ENCODE data around the gene BLVRB.
"Not testable (repeated sequence)": the region's sequence is repeated elsewhere in the genome, so short reads cannot be mapped to it uniquely, and the experiment has no call there.

BLVRB gene

GRCh38 chr19:40422748-40423566 lies 42.6 kb downstream of the BLVRB start:
- no peak for DNase-seq (ENCODE audit: low read depth in 2 of 2)

DNA sequence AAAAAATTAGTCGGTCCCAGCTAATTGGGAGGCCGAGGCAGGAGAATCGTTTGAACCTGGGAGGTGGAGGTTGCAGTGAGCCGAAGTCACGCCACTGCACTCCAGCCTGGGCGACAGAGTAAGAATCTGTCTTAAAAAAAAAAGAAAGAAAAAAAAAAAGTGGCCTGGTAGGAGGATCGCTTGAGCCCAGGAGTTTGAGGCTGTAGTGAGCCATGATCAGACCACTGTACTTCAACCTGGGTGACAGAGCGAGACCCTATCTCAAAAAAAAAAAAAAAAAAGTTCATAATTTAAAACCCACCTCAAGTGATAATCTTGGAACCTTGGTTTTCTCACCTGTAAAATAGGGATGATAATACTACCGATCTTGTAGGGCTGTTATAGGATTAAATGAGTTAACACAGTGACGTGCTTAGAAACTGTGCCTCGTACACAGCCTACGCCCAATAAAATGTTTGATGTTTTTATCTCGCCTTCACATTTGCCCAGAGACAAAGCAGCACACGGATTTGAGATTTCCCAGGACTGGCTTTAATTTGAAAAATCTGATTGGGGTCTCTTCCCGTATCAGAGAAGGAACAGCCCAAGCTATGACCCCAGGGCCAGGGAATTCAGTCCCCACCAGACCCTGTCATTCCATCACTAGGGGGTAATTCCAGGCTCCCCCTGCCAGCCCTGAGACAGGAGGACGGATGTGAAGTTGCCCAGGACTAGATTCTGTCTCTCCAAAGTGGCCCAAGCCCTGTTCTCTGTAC lies 43.4 kb downstream of the BLVRB start:
- DNase-seq (ENCODE audit: low read depth in 2 of 2), result no peak

DNA sequence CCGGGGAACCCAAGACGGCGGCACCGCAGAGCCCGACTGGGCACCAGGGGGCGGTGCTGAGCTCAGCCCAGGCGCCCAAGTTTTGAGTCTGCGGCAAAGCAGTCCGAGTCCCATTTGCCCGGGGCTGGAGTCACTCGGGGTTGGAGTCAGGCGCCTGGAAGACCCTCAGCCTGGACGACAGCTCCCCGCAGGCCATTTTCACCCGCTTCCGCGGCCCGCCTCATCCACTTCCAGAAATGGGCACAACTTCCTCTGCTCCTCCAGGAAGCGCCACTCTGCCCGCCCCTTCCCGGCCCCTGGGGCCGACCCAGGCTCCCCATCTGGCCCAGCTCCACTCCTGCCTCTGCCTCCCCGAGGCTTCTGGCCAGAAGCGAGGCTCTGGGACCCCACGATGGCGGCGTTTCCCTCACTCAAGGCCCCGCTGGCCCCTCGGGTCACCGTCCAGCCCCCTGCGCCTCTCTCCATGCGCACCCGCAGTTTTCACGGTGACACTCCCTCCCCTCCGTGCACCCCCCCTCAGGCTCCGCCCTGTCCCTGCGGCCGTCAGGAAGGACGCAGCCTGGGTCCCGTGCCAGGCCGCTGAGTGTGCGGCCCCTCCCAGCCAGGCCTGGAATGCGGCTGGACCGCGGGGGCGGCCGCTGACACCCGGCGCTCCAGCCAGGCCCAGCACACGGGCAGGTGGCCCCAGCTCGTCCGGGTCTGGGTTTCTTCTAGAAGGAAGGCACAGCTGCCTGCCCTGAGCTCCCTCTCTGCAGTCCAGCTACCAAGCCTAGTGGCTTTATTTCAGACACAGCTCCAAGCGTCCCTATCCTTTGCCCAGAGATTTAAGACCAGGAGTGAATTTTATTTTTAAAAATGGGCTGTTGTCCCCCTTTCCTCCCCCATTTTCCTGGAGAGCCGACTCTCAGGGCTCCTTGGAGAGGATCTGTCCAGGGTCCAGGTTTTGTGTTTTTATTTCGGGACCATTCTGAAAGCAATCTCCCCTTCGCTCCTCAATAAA lies 44.5 kb downstream of the BLVRB start:
- DNase-seq (ENCODE audit: low read depth in 2 of 2), result peak in 1 of 2 donors; percentile 52

GRCh38 chr19:40420451-40420765 lies 45.1 kb downstream of the BLVRB start:
- DNase-seq (ENCODE audit: low read depth in 2 of 2), result no peak

DNA sequence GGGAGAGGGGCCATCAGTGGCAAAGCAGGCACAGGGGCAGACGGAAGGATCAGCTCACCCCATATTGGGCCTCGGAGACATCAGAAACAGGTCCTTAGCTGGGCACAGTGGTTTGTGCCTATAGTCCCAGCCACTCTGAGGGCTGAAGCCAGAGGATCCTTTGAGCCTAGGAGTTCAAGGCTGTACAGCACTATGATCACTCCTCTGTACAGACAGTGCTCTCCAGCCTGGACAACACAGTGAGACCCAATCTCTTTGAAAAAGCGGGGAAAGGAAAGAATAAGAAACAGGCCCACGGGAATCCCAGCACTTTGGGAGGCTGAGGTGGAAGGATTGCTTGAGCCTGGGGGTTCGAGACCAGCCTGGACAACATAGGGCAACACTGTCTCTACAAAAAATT lies 45.8 kb downstream of the BLVRB start:
- no peak for DNase-seq (ENCODE audit: low read depth in 2 of 2)

DNA sequence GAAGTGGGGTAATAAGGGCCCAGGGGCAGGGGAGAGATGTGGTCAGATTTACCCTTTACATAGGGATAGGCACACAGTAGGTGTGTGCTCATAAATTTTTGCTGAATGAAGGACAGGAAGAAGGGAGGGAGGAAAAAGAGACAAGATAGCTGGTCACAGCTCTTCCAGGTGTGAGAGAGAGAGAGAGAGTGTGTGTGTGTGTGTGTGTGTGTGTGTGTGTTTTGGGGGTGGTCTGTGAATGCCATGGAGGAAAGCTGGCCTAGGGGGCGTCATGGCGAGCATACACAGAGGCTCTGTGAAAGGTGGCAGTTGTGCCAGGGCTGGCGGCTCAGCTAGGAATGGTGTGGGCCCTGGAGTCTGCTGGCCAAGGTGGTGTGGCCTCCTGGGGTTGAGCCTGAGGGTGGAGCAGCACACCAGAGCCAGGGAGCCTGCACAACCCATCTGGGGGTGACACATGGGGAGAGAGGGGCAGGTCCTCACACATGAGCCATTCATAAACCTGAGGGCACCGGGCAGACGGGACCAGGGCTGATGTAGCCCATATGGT lies 46.4 kb downstream of the BLVRB start:
- no peak for DNase-seq (ENCODE audit: low read depth in 2 of 2)

DNA sequence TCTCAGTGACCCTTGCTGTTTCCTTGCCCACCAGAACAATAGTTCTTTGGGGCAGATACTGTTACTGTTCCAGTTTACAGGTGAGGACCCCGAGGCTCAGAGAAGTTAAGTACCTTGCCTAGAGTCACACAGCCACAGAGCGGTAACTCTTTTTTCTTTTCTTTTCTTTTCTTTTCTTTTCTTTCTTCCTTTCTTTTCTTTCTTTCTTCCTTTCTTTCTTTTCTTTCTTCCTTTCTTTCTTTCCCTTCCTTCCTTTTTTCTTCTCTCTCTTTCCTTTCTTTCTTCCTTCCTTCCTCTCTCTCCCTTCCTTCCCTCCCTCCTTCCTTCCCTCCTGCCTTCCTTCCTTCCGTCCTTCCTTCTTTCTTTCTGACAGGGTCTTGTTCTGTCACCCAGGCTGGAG lies 47.5 kb downstream of the BLVRB start:
- DNase-seq (ENCODE audit: low read depth in 2 of 2), result no peak

DNA sequence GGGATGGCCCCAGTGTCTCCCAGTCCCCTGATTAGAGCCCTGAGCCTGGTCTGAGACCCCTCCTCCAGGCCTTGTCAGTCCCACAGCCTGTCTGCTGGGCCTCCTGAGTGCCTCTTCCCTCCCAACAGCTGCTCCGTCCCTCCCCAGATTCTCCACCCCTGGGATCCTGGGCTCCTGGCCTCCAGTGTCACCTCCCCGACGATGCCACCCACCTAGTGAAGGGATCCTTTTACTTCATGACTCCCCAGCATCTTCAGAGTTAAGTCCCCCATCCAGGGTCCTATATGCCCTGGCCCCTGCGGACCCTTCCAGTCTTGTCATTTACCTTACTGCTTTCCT lies 47.9 kb downstream of the BLVRB start:
- no peak for DNase-seq (ENCODE audit: low read depth in 2 of 2)

DNA sequence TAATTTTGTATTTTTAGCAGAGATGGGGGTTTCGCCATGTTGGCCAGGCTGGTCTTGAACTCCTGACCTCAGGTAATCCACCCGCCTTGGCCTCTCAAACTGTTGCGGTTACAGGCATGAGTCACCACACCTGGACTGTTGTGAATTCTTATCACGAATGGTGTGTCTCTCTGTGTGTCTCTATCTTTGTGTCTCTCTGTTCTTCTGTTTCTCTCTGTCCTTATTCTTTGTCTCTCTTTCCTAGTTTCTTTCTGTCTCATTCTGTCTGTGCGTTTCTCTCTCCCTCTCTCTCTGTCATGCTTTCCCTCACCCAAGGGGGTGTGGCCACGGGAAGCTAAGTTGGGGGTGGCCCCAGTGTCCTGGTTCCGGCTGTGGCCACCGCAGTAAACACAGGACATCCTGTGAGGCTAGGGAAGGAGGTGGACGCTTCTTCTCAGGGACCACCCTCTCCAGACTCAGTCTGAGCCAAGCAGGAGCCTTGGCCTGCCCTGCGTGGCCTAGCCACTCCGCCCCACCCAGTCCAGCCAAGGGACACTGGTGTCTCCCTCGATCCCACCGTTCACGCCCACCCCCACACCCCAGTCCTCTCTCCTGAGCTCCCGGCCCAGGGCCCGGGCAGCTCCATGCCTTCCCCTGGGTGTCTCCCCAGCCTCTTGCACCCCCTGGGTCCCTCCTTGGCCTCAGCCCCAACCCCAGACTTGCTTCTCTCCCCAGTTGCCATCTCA lies 48.5 kb downstream of the BLVRB start:
- DNase-seq (ENCODE audit: low read depth in 2 of 2), result no peak

GRCh38 chr19:40415768-40416167 lies 49.8 kb downstream of the BLVRB start:
- DNase-seq (ENCODE audit: low read depth in 2 of 2), result no peak

- DNase-seq (ENCODE audit: low read depth in 2 of 2), result no peak
Observed at GRCh38 chr19:40414542-40415535, 50.7 kb downstream of the BLVRB start.

GRCh38 chr19:40413291-40413845 lies 52.2 kb downstream of the BLVRB start, which contains the start of gene PRX:
Gene PRX, minus strand, starts transcription at chr19:40413378. Its CDS starts 5,446 bp downstream, at chr19:40407932.
- no peak for DNase-seq (ENCODE audit: low read depth in 2 of 2)

DNA sequence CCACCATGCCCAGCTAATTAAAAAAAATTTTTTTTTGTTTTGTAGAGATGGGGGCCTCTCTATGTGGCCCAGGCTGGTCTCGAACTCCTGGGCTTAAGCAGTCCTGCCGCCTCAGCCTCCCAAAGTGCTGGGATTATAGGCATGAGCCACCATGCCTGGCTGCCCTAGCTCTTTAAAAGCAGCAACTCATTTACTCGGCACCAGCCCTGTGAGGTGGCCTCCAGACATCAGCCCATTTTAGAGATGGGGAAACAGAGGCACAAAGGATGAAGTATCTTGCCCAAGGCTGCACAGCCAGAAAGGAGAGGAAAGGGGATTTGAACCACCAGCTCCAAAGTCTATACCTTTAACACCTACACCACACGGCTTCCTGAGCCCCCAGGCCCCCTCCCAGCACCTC lies 52.7 kb downstream of the BLVRB start:
- DNase-seq (ENCODE audit: low read depth in 2 of 2), result no peak

DNA sequence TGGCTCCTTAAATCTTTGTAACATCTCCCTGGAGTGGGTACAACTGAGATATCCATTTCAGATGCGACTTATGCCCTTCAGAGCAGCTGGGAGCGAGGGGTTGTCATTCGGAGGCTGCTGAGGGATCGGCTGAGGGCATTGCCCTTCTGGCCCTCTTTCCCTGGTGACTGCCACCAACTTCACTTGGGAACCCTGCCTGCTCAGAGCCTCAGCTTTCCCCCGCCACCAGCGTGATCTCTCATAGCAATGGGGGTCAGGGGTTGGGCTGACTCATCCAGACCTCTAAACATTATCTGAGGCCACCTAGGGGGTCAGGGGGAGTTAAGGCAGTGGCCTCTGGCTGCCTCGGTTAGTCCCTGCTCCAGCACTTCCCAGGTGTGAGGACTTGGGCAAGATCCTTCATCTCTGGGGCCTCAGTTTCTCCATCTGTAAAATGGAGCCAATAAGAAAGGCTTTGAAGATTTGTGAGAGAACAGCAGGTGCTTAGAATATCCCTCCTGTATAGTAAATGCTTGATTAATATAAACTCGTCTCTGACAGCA lies 53.5 kb downstream of the BLVRB start:
- DNase-seq (ENCODE audit: low read depth in 2 of 2), result no peak

DNA sequence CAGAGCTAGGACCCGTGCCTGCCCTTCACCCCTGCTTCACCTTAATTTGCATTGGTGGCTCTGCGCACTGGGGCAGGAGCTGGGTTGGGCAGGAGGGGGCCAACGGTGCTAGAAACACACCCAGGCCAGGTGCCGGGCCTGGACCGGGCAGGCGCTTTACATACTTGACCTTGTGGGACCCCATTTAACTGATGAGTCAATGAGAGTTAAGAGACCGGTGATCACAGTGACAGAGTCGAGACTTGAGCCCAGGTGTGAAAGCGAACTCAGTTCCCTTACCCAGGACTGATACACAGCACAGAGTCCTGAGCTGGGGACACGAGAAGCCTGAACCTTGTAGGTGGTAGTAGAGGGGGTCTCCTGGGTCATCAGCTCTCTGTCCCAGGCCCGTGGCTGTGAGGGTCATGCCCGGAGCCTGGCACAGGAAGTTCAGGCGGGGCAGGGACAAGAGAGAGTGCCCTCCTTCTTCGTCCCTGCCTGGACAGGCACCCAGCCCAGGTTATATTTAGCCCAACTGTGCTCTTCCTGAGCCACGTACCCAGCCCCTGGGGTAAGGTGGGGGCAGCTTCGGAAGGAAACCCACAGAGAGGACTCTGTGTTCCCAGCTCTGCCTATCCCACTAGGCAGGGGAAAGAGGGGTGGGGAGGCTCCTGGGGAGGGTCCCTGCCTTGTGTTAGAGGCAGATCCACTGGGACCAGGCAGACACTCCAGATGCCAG lies 54.3 kb downstream of the BLVRB start:
- DNase-seq (ENCODE audit: low read depth in 2 of 2), result no peak

DNA sequence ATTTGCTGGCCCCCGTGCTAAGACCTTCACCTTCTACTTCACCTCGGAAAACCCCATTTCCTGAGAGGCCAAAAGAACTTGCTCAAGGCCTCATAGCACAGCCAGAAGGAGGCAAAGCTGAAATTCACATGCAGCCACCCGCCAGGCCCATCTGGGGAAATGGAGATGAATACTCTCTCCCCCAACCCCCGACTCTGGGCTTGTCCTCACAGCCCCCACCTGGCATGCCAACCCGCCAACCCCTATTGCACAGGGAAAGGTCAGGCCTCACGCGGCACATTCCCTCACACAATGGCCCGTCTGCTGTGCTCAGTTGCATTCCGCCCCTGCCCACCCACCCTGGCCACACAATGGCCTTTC lies 55.5 kb downstream of the BLVRB start:
- no peak for DNase-seq (ENCODE audit: low read depth in 2 of 2)

- not testable (repeated sequence) for DNase-seq (ENCODE audit: low read depth in 2 of 2)
Observed at GRCh38 chr19:40408598-40408925, 57.0 kb downstream of the BLVRB start.

DNA sequence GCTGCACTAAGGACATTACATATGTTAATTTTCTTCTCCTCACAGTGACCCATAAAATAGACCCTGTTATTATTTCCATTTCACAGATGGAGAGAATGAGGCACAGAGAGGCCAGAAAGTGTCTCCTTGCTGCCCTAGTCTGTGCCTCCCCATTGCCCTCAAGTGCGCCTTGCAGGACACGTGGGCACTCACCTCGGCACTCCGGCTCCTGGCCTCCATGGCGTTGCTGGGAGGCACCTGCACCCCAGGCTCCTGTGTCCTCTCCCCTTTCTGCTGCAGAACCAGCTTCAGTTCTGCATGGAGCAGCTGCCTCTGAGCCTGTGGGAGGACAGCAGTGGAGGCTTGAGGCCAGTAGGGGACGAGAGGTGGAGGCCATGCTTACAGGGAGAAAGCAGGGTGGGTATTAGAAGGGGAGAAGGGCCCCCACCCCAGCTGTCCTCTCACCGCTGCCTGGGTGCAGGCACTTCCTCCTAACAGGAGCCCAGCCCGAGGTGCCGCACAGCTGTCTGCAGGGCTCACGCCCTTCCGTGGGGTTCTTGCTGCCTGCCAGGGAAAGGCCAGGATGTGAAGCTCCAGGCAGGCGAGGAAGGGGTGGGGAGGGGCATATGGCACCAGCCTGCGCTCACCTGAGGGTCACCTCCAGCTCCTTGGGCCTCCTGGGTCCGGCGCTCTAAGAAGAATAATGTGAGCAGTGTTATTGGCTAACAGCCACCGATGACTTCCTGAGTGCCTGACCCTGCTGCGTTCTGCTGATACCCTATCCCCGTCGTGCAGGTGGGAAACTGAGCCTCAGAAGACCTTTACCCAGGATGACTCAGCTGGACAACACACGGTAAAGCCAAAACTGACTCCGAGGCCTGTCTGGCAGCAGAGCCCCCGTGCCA lies 57.6 kb downstream of the BLVRB start:
- no peak for DNase-seq (ENCODE audit: low read depth in 2 of 2)

Data from stimulated activated CD4-positive, alpha-beta T cell treated with anti-CD3 and anti-CD28 coated beads, Interleukin-1b, Interleukin-23, amount 100 ng/mL, for 1 hour (primary cell).